ENCODE data around the gene BEND2.

- TF ChIP-seq CTCF (conservative IDR thresholded peaks at IDR 0.05 in 1 of 2, IDR thresholded peaks at IDR 0.05 in 1 of 2; ENCODE audit: extremely low read depth in 1 of 2, insufficient read depth in 1 of 2, low read depth in 1 of 2, low read length in 2 of 2), result no peak
- no peak for TF ChIP-seq EZH2 (IDR thresholded peaks at IDR 0.05; ENCODE audit: borderline replicate concordance, low read length)
These were observed 41.2 kb downstream of the BEND2 start for GRCh38 chrX:18179446-18179845.

Data from mammary epithelial cell (primary cell).